ENCODE results near the gene ANGPTL8.

The ANGPTL8 gene

GRCh38 chr19:11247391-11247790 lies 8.0 kb downstream of the ANGPTL8 start:
- Histone ChIP-seq H3K4me3 (ENCODE audit: low read length) (no peak overlapping the region), H3K79me2 (ENCODE audit: low read length) (no peaks in the 10 kb centered on the region), H3K9me3 (ENCODE audit: insufficient read depth, low read length) (no peaks in the 10 kb centered on the region), H2AFZ (ENCODE audit: low read depth, low read length) (no peak overlapping the region), H3K4me1 (ENCODE audit: low read length) (no peaks in the 10 kb centered on the region), H4K20me1 (ENCODE audit: insufficient read depth, low read length) (no peaks in the 10 kb centered on the region), H3K36me3 (replicated peaks; ENCODE audit: low read depth, low read length) (peaks cover 17% of the 10 kb centered on the region), H3K4me2 (ENCODE audit: low read length) (no peak overlapping the region), H3K27ac (ENCODE audit: low read length) (no peak overlapping the region), H3K9ac (ENCODE audit: low read length) (no peak overlapping the region), H3K27me3 (ENCODE audit: low read depth, low read length) (no peaks in the 10 kb centered on the region)
- TF ChIP-seq CTCF (IDR thresholded peaks at IDR 0.05; ENCODE audit: low read depth, low read length) (no peak), EZH2phosphoT487 (IDR thresholded peaks at IDR 0.05; ENCODE audit: low read depth) (no peak)

- no peak overlapping the region for H3K9ac ChIP-seq (ENCODE audit: low read length)
- H3K4me1 ChIP-seq (ENCODE audit: low read length) = no peaks in the 10 kb centered on the region
- no peak overlapping the region for H3K4me2 ChIP-seq (ENCODE audit: low read length)
- no peak overlapping the region for H3K27ac ChIP-seq (ENCODE audit: low read length)
- no peaks in the 10 kb centered on the region for H3K9me3 ChIP-seq (ENCODE audit: insufficient read depth, low read length)
- H3K36me3 ChIP-seq (replicated peaks; ENCODE audit: low read depth, low read length) = peaks cover 14% of the 10 kb centered on the region
- no peak for TF ChIP-seq EZH2phosphoT487 (IDR thresholded peaks at IDR 0.05; ENCODE audit: low read depth)
- TF ChIP-seq CTCF (IDR thresholded peaks at IDR 0.05; ENCODE audit: low read depth, low read length) = no peak
- no peaks in the 10 kb centered on the region for H4K20me1 ChIP-seq (ENCODE audit: insufficient read depth, low read length)
- H3K4me3 ChIP-seq (ENCODE audit: low read length) = no peak overlapping the region
- no peaks in the 10 kb centered on the region for H3K27me3 ChIP-seq (ENCODE audit: low read depth, low read length)
- no peak overlapping the region for H2AFZ ChIP-seq (ENCODE audit: low read depth, low read length)
- no peaks in the 10 kb centered on the region for H3K79me2 ChIP-seq (ENCODE audit: low read length)
Measured at GRCh38 chr19:11247934-11248333, 8.5 kb downstream of the ANGPTL8 start.

GRCh38 chr19:11248852-11249251 lies 9.4 kb downstream of the ANGPTL8 start:
- TF ChIP-seq EZH2phosphoT487 (IDR thresholded peaks at IDR 0.05; ENCODE audit: low read depth) = no peak
- H3K9ac ChIP-seq (ENCODE audit: low read length) = no peak overlapping the region
- H3K27me3 ChIP-seq (ENCODE audit: low read depth, low read length) = no peaks in the 10 kb centered on the region
- H3K9me3 ChIP-seq (ENCODE audit: insufficient read depth, low read length) = no peaks in the 10 kb centered on the region
- H3K27ac ChIP-seq (ENCODE audit: low read length) = no peak overlapping the region
- no peak overlapping the region for H3K4me3 ChIP-seq (ENCODE audit: low read length)
- peaks cover 14% of the 10 kb centered on the region for H3K36me3 ChIP-seq (replicated peaks; ENCODE audit: low read depth, low read length)
- H3K4me1 ChIP-seq (ENCODE audit: low read length) = no peaks in the 10 kb centered on the region
- no peaks in the 10 kb centered on the region for H4K20me1 ChIP-seq (ENCODE audit: insufficient read depth, low read length)
- H2AFZ ChIP-seq (ENCODE audit: low read depth, low read length) = no peak overlapping the region
- H3K4me2 ChIP-seq (ENCODE audit: low read length) = no peak overlapping the region
- H3K79me2 ChIP-seq (ENCODE audit: low read length) = no peaks in the 10 kb centered on the region

- Histone ChIP-seq H3K4me3 (ENCODE audit: low read length) (no peak overlapping the region), H3K27me3 (ENCODE audit: low read depth, low read length) (no peaks in the 10 kb centered on the region), H3K36me3 (replicated peaks; ENCODE audit: low read depth, low read length) (peaks cover 14% of the 10 kb centered on the region), H3K27ac (ENCODE audit: low read length) (no peak overlapping the region), H3K4me1 (ENCODE audit: low read length) (no peaks in the 10 kb centered on the region), H3K4me2 (ENCODE audit: low read length) (no peak overlapping the region), H2AFZ (ENCODE audit: low read depth, low read length) (no peak overlapping the region), H3K79me2 (ENCODE audit: low read length) (no peaks in the 10 kb centered on the region), H3K9me3 (ENCODE audit: insufficient read depth, low read length) (no peaks in the 10 kb centered on the region), H3K9ac (ENCODE audit: low read length) (no peak overlapping the region), H4K20me1 (ENCODE audit: insufficient read depth, low read length) (no peaks in the 10 kb centered on the region)
- TF ChIP-seq EZH2phosphoT487 (IDR thresholded peaks at IDR 0.05; ENCODE audit: low read depth) (no peak), CTCF (IDR thresholded peaks at IDR 0.05; ENCODE audit: low read depth, low read length) (no peak)
Measured at GRCh38 chr19:11251217-11251616, 11.8 kb downstream of the ANGPTL8 start.
